ENCODE measurements around the gene APOBEC3A. TPM values are rescaled to one million over a fixed set of nuclear protein-coding genes. Genes with fewer than 3 reads are reported as not detected.
"Not testable (repeated sequence)": the region's sequence is repeated elsewhere in the genome, so short reads cannot be mapped to it uniquely, and the experiment has no call there.

The APOBEC3A gene
- total RNA-seq, 1 experiment from 2014 or later, result not detected

DNA sequence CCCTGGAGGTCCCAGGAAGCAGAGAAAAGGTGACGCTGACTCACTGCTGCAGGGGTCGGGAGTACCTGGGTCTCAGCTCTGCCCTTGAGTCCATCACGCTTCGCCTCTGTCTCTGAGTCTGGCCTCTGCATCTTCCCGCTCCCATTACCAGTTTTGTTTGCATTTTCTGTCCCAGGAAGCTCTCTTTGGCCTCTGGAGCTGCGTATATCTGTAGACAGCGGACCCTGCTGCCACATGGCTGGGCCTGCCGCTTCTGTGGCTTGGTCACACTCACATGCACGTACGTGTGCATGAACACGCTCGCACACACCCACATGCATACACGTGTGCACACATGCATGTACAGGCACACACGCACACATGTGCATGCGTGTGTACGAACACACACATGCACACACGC is 20.8 kb upstream of the APOBEC3A start:
- Histone ChIP-seq H3K4me1 (replicated peaks) (no peaks in the 10 kb centered on the region), H3K9me3 (replicated peaks) (no peaks in the 10 kb centered on the region), H3K27ac (no peak overlapping the region), H3K27me3 (replicated peaks) (peaks cover 24% of the 10 kb centered on the region), H3K36me3 (no peaks in the 10 kb centered on the region), H3K4me3 (no peak overlapping the region)
- no peak for DNase-seq (ENCODE audit: low read depth in 1 of 2, low spot score in 2 of 2)

DNA sequence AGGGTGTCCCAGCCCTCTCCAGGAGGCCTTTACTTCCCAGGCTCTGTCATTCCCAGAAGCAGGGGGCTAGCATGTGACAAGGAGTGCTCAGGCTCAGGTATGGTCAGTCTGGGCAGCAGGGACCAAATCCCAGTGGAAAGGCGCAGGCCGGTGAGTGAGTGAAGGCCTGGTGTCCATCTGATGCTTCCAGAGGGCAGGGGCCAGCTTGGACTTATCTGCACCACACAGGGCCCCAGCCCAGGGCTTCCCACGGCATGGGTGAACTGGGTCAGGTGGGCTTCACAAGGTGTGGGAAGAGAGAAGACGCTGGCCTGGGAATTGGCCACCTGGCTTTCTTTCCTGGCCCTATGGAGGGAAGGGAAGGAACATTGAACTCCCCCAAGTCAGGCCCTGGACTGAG is 20.4 kb upstream of the APOBEC3A start:
- peaks cover 25% of the 10 kb centered on the region for H3K27me3 ChIP-seq (replicated peaks)
- DNase-seq (ENCODE audit: low read depth in 1 of 2, low spot score in 2 of 2), result no peak
- H3K27ac ChIP-seq, result no peak overlapping the region
- H3K9me3 ChIP-seq (replicated peaks), result no peaks in the 10 kb centered on the region
- H3K4me3 ChIP-seq, result no peak overlapping the region
- H3K36me3 ChIP-seq, result no peaks in the 10 kb centered on the region
- no peaks in the 10 kb centered on the region for H3K4me1 ChIP-seq (replicated peaks)

DNA sequence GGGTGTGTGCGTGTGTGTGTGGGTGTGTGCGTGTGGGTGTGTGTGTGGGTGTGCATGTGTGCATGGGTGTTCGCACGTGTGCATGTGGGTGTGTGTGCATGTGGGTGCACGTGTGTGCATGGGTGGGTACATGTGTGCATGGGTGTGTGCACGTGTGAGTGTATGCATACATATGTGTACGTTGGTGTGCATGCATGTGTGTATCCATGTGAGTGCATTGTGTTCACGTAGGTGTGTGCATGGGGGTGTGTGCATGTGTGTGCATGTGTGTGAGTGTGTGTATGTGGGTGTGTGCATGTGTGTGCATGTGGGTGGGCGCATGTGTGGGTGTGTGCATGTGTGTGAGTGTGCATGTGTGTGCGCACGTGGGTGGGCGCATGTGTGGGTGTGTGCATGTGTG is 19.9 kb upstream of the APOBEC3A start:
- DNase-seq (ENCODE audit: low read depth in 1 of 2, low spot score in 2 of 2), result no peak
- H3K27me3 ChIP-seq (replicated peaks), result peaks cover 22% of the 10 kb centered on the region
- H3K27ac ChIP-seq, result no peak overlapping the region
- H3K4me1 ChIP-seq (replicated peaks), result no peaks in the 10 kb centered on the region
- no peak overlapping the region for H3K4me3 ChIP-seq
- no peaks in the 10 kb centered on the region for H3K9me3 ChIP-seq (replicated peaks)
- H3K36me3 ChIP-seq, result no peaks in the 10 kb centered on the region

DNA sequence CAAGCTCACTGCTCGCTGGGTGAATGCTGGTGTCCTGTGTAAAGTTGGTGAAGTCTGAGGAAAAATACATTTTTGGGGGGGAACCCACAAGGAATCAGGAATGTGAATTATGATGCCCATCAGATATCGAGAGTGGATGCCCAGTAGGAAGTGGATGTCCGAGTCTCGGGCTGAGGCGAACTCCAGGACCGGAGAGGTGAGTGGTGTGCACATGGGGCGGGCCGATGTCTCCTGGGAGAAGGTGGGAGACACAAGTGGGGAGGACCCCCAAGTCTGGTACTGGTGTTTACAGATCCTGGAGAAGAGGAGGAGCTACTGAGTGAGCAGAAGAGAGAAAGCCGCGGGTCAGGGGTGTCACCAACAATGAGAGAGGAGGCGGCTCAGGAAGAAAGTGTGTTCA is 19.2 kb upstream of the APOBEC3A start:
- Histone ChIP-seq H3K36me3 (no peaks in the 10 kb centered on the region), H3K9me3 (replicated peaks) (no peaks in the 10 kb centered on the region), H3K4me1 (replicated peaks) (no peaks in the 10 kb centered on the region), H3K27ac (no peak overlapping the region), H3K27me3 (replicated peaks) (peaks cover 17% of the 10 kb centered on the region), H3K4me3 (no peak overlapping the region)
- no peak for DNase-seq (ENCODE audit: low read depth in 1 of 2, low spot score in 2 of 2)

DNA sequence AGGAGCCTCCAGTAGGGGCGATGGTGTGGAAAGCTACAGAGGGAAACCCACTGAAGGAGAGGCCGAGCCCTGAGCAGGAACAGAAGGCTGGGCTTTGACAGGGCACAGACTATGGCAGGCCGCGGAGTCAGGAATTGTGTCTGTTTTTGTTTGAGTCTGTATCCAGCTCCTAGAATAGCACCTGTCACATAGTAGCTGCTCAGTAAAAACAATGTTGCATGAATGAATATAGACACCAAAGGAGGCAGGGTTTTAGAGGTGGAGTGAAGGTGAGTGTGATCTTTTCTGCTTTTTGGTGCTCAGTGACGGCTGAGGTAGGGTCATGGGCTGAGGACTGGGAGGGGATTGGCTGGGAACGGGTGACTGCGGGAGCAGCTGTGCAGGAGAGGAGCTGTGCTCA is 18.5 kb upstream of the APOBEC3A start:
- H3K36me3 ChIP-seq, result no peaks in the 10 kb centered on the region

DNA sequence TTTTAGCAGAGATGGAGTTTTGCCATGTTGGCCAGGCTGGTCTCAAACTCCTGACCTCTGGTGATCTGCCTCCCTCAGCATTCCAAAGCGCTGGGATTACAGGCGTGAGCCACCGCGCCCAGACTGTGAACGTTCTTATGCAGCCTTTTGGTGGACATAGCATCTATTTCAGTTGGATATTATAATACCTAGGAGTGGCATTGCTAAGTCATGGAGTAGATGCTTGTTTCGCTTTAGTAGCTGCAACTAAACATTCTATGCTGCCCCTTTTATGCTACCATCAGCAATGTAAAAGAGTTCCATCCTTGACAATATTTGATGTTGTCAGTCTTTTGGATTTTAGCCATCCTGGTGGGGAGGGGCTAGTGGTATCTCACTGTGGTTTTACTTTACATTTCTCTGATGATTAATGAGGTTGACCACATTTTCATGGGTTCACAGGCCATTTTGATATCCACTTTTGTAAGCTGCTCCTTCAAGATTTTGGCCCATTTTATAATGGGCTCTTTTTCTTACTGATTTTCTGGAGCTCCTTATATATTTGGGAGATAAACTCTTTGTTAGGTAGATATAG is 16.5 kb upstream of the APOBEC3A start:
- no peaks in the 10 kb centered on the region for H3K36me3 ChIP-seq
- peaks cover 18% of the 10 kb centered on the region for H3K27me3 ChIP-seq (replicated peaks)
- no peaks in the 10 kb centered on the region for H3K4me1 ChIP-seq (replicated peaks)
- no peaks in the 10 kb centered on the region for H3K9me3 ChIP-seq (replicated peaks)
- no peak for DNase-seq (ENCODE audit: low read depth in 1 of 2, low spot score in 2 of 2)
- no peak overlapping the region for H3K27ac ChIP-seq
- no peak overlapping the region for H3K4me3 ChIP-seq

More for the DNA sequence above, 18.5 kb upstream of the APOBEC3A start:
- Histone ChIP-seq H3K9me3 (replicated peaks) (no peaks in the 10 kb centered on the region), H3K27ac (no peak overlapping the region), H3K27me3 (replicated peaks) (peaks cover 17% of the 10 kb centered on the region), H3K4me3 (no peak overlapping the region), H3K4me1 (replicated peaks) (no peaks in the 10 kb centered on the region)
- DNase-seq (ENCODE audit: low read depth in 1 of 2, low spot score in 2 of 2), result no peak

DNA sequence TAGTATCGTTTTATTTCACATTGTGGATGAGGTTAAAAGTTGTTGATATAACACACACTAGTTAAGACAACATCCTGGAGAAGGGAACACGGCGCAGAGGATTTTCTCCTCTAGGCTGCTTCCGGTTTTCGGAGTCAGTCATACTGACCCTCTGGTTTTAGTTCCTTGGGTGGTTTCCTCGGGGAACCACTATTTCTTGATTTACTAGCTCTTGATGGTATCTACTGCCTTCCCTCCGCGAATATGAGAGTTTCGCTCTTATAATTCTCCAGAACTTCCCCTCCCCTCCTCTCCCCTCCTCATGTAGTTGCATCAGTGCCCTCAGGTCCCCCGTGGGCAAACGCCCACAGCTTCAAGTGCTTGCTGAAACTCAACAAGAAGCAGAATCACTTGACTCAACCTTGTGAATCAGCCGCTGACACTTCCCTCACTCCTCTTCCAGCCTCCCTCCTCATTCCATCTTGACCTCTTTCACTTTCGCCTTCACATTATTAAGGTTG is 15.9 kb upstream of the APOBEC3A start:
- H3K27me3 ChIP-seq (replicated peaks), result peaks cover 21% of the 10 kb centered on the region

DNA sequence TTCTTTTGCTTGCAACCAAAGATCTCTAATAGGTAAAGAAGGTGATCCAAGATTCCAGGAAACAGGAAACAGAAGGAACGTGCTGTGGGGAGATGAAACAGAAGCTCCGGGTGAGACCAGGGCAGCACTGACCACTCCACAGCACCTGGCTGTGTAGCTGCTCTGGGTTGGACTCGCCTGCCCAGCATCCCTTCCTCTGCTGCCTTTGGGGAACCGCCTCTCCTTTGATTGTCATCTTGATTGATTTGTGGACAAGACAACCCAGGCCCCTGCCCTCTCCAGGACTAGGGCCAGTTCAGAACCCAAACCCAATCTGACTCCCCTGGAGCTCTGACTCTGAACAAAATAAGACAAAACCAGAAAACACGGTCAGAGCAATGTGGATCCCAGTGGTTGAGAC is 14.7 kb upstream of the APOBEC3A start:
- H3K27ac ChIP-seq, result no peak overlapping the region

More for the DNA sequence above, 15.9 kb upstream of the APOBEC3A start:
- Histone ChIP-seq H3K27ac (no peak overlapping the region), H3K4me3 (no peak overlapping the region), H3K4me1 (replicated peaks) (no peaks in the 10 kb centered on the region), H3K9me3 (replicated peaks) (no peaks in the 10 kb centered on the region), H3K36me3 (no peaks in the 10 kb centered on the region)
- no peak for DNase-seq (ENCODE audit: low read depth in 1 of 2, low spot score in 2 of 2)

DNA sequence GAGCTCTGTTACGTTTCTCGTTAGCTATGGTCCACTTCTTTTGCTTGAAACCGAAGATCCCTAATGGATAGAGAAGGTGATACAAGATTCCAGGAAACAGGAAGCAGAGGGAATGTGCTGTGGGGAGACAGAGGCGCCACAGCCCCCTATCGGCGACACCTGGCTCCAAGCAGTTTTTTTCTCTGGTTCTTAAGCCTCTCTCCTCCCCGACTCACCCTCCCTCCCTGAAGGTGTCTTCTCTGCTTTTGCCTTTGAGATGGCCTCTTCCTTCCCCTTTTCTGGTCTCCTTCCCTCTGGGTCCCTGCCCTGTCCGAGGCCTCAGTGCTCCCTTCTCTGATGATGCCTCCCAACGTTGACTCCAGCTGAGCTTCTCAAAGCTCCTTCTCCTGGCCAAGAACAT is 14.2 kb upstream of the APOBEC3A start:
- Histone ChIP-seq H3K36me3 (no peaks in the 10 kb centered on the region), H3K4me3 (no peak overlapping the region), H3K27me3 (replicated peaks) (peaks cover 31% of the 10 kb centered on the region), H3K9me3 (replicated peaks) (no peaks in the 10 kb centered on the region), H3K27ac (no peak overlapping the region), H3K4me1 (replicated peaks) (no peaks in the 10 kb centered on the region)
- DNase-seq (ENCODE audit: low read depth in 1 of 2, low spot score in 2 of 2), result no peak

More for the DNA sequence above, 14.7 kb upstream of the APOBEC3A start:
- H3K4me3 ChIP-seq, result no peak overlapping the region
- H3K4me1 ChIP-seq (replicated peaks), result no peaks in the 10 kb centered on the region
- peaks cover 29% of the 10 kb centered on the region for H3K27me3 ChIP-seq (replicated peaks)
- no peaks in the 10 kb centered on the region for H3K9me3 ChIP-seq (replicated peaks)
- no peaks in the 10 kb centered on the region for H3K36me3 ChIP-seq
- DNase-seq (ENCODE audit: low read depth in 1 of 2, low spot score in 2 of 2), result no peak

DNA sequence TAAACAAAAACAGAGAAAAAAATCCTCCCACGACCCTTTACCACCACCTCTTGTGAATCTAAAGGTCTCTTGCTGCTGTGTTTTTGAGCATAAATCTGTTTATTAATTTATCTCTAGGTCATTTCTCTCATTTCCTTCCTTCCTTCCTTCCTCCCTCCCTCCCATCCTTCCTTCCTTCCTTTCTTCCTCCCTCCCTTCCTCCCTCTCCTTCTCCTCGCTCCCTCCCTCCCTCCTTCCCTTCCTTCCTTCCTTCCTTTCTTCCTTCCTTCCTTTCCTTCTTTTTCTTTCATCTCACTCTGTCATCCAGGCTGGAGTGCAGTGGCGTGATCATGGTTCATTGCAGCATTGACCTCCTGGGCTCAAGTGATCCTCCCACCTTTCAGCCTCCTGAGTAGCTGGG is 13.5 kb upstream of the APOBEC3A start:
- H3K4me1 ChIP-seq (replicated peaks), result no peaks in the 10 kb centered on the region
- H3K27ac ChIP-seq, result no peak overlapping the region
- peaks cover 31% of the 10 kb centered on the region for H3K27me3 ChIP-seq (replicated peaks)
- no peaks in the 10 kb centered on the region for H3K36me3 ChIP-seq
- no peak overlapping the region for H3K4me3 ChIP-seq
- H3K9me3 ChIP-seq (replicated peaks), result no peaks in the 10 kb centered on the region
- DNase-seq (ENCODE audit: low read depth in 1 of 2, low spot score in 2 of 2), result no peak

DNA sequence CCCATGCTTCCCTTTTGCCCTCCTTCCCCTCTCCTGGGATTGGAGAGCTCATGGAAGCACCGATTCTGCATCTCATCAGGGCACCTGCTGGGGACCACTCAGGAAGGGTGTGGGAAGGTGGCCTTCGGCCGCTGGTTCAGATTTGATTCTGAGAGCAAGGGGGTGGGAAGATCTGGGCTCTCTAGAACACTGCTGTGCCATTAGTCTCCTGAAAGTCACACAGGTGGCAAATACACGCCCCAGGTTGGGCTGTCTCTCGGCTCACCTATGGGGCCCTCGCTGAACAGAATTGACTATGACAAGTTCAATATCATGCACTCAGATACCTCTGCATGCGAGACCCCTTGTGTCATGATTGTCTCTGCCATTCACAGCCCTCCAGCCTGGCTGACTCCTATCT is 12.8 kb upstream of the APOBEC3A start:
- Histone ChIP-seq H3K36me3 (no peaks in the 10 kb centered on the region), H3K27ac (no peak overlapping the region), H3K4me1 (replicated peaks) (no peaks in the 10 kb centered on the region), H3K27me3 (replicated peaks) (peaks cover 34% of the 10 kb centered on the region), H3K9me3 (replicated peaks) (no peaks in the 10 kb centered on the region), H3K4me3 (no peak overlapping the region)
- no peak for DNase-seq (ENCODE audit: low read depth in 1 of 2, low spot score in 2 of 2)

DNA sequence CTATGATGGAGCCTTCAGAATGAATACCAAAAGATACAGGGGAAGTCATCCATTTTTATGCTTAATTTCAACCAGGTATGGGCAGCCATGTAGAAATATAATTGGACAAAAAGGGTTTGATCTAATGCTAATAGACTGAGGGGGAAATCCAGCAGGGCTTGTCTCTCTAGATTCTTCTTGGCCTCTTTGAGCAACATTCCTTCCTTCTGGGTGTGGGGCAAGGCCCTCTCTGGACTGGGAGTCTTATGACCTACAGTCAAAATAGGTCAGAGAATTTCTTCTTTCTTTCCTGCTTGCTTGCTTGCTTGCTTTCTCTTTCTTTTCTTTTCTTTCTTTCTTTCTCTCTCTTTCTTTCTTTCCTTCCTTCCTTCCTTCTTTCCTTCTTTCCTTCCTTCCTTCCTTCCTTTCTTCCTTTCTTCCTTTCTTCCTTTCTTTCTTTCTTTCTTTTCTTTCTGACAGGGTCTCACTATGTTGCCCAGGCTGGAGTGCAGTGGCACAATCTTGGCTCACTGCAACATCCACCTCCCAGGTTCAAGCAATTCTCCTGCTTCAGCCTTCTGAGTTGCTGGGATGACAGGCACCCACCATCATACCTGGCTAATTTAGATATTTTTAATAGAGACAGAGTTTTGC is 11.6 kb upstream of the APOBEC3A start:
- not testable (repeated sequence) for DNase-seq (ENCODE audit: low read depth in 1 of 2, low spot score in 2 of 2); H3K36me3 ChIP-seq; H3K4me3 ChIP-seq; H3K9me3 ChIP-seq (replicated peaks); H3K27ac ChIP-seq; H3K4me1 ChIP-seq (replicated peaks)
- peaks cover 32% of the 10 kb centered on the region for H3K27me3 ChIP-seq (replicated peaks)

DNA sequence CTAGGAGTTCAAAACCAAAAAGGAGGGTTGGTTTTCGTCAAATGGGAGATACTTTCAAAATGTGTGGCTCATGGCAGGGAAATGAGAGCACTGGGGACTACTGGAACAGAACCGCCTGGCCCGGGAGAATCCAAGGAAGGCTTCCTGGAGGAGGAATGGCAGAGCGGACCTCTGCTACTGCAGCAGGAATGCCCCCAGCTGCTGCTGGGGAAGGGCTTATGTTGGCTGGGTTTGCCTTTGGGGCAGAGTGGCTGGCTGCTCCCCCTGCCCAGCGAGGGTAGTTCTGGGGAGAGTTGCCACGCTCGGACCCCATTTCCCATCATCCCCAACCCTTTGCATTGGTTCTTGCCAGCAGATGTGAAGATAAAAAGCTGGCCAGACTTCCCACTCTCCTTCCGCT is 10.6 kb upstream of the APOBEC3A start:
- Histone ChIP-seq H3K27me3 (replicated peaks) (peaks cover 24% of the 10 kb centered on the region; the same call in 1 of the 2 replicates), H3K9me3 (replicated peaks) (no peaks in the 10 kb centered on the region), H3K4me1 (replicated peaks) (no peaks in the 10 kb centered on the region), H3K36me3 (no peaks in the 10 kb centered on the region), H3K27ac (no peak overlapping the region), H3K4me3 (no peak overlapping the region)
- DNase-seq (ENCODE audit: low read depth in 1 of 2, low spot score in 2 of 2), result no peak

DNA sequence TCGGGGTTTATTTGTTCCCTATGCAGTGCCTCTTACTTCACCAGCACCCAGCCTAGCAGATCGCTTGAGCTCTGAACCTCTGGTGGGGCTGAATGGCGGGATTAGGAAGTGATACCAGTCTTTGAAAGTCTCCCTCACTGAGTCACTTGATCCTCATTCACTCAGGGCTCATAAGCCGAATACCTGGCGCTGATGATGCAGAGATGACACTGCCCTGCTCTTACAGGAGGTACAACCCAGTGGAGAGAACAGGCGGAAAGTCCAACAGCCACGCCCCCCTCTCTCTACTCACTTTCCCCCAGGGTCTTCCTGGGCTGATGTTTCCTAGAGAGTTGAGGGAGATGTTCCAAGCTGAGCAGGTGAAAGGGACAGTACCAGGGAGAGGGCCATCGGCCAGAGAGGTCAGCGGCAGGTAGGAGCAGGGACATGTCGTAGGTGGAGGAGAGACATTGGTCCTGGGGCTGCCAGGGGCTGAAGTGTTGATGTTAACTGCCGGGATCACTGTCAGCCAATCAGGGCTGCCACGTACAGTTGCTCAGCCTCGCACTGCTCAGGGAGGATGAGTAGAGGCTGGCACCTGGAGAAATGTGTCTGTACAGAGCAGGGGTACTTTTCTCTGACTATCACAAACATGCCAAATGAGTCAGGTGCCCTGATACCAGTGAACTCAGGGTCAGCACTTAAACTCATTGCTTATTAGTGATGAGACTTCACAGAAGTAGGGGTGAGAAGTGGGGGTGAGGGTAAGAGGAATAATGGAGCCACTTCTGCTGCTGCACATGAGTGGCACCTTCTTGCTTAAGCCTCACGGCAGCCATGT is 9.9 kb upstream of the APOBEC3A start:
- H3K36me3 ChIP-seq, result no peaks in the 10 kb centered on the region
- no peaks in the 10 kb centered on the region for H3K9me3 ChIP-seq (replicated peaks)
- H3K4me3 ChIP-seq, result no peak overlapping the region
- H3K4me1 ChIP-seq (replicated peaks), result no peaks in the 10 kb centered on the region
- H3K27ac ChIP-seq, result no peak overlapping the region
- DNase-seq (ENCODE audit: low read depth in 1 of 2, low spot score in 2 of 2), result no peak
- H3K27me3 ChIP-seq (replicated peaks), result peaks cover 27% of the 10 kb centered on the region; the same call in 1 of the 2 replicates

Measured in SJSA1 (cell line).